WTC11 (cell line): ENCODE measurements around the gene SCNN1B. TPM values are rescaled to one million over a fixed set of nuclear protein-coding genes. Genes with fewer than 3 reads are reported as not detected.

Experiments
- ATAC-seq: fragments of 200-7000 bp; cut with Tn5 transposase; 2 replicates; pipeline ENCODE4 v1.10.0; 2021; ENCODE audit warnings: mild to moderate bottlenecking, moderate library complexity
- CTCF ChIA-PET: fragments of 300-600 bp; sonication (Branson Sonifier 250); formaldehyde crosslinking; loops from one replicate; lab custom pipeline; 2021; ENCODE audit warnings: antibody characterized with exemption; lab: Charles Lee
- POLR2A ChIA-PET: fragments of 350-600 bp; sonication (Branson Sonifier 250); formaldehyde crosslinking; loops from one replicate; lab custom pipeline; 2021; ENCODE audit warnings: antibody characterized with exemption; lab: Charles Lee
- DNase-seq: peaks from one replicate; pipeline ENCODE4 v3.0.0; 2021; ENCODE audit warnings: low spot score
- H3K27ac Mint-ChIP-seq: 2 replicates; pipeline ENCODE4 v1.8.0; 2021; ENCODE audit warnings: mixed read lengths
- H3K27me3 Mint-ChIP-seq: 2 replicates; pipeline ENCODE4 v1.8.0; 2021; ENCODE audit warnings: low read depth, mild to moderate bottlenecking, moderate library complexity, mixed read lengths
- H3K36me3 Mint-ChIP-seq: 2 replicates; pipeline ENCODE4 v1.8.0; 2021; ENCODE audit warnings: mixed read lengths
- H3K4me1 Mint-ChIP-seq: 2 replicates; pipeline ENCODE4 v1.8.0; 2022; ENCODE audit warnings: mixed read lengths
- H3K4me3 Mint-ChIP-seq: 2 replicates; pipeline ENCODE4 v1.8.0; 2021; ENCODE audit warnings: mild to moderate bottlenecking, moderate library complexity, mixed read lengths
- H3K9me3 Mint-ChIP-seq: 2 replicates; pipeline ENCODE4 v1.8.0; 2021; ENCODE audit warnings: mixed read lengths
- JUN ChIP-seq: sonication (generic); formaldehyde crosslinking; IDR thresholded peaks from 2 replicates; pipeline ENCODE4 v1.8.0; 2023; ENCODE audit warnings: mild to moderate bottlenecking, missing genetic modification reagents
- MXD4 ChIP-seq: fragments of 250-450 bp; sonication (Bioruptor Pico); IDR thresholded peaks from 2 replicates; pipeline ENCODE4 v1.8.0; 2021; ENCODE audit warnings: mild to moderate bottlenecking, moderate library complexity, borderline replicate concordance
- NFE2L1 ChIP-seq: sonication (generic); formaldehyde crosslinking; IDR thresholded peaks from 2 replicates; pipeline ENCODE4 v1.8.1; 2023; ENCODE audit warnings: missing genetic modification reagents
- NR3C1 ChIP-seq: sonication (generic); formaldehyde crosslinking; conservative IDR thresholded peaks from 2 replicates; pipeline ENCODE4 v1.8.1; 2023; ENCODE audit warnings: low read depth, mild to moderate bottlenecking, missing genetic modification reagents
- ZNF219 ChIP-seq: sonication (generic); formaldehyde crosslinking; IDR thresholded peaks from 2 replicates; pipeline ENCODE4 v1.8.0; 2023; ENCODE audit warnings: missing genetic modification reagents, mild to moderate bottlenecking, borderline replicate concordance
- ZNF671 ChIP-seq: fragments of 250-450 bp; sonication (Bioruptor Pico); IDR thresholded peaks from 2 replicates; pipeline ENCODE4 v1.8.0; 2021; ENCODE audit warnings: mild to moderate bottlenecking
- total RNA-seq: library from RNA; stranded (reverse); gene quantifications from 3 replicates; pipeline ENCODE4 v1.2.3, GENCODE V29; 2021
- TF ChIP-seq, protein P1 (sequence below): sonication (generic); formaldehyde crosslinking; IDR thresholded peaks from 2 replicates; pipeline ENCODE4 v1.8.1; 2023; ENCODE audit warnings: mild to moderate bottlenecking, missing genetic modification reagents, borderline replicate concordance
- TF ChIP-seq, protein P2 (sequence below): sonication (generic); formaldehyde crosslinking; IDR thresholded peaks from 2 replicates; pipeline ENCODE4 v1.8.1; 2023; ENCODE audit warnings: mild to moderate bottlenecking, missing genetic modification reagents, moderate library complexity
- TF ChIP-seq, protein P3 (sequence below): sonication (generic); formaldehyde crosslinking; IDR thresholded peaks from 2 replicates; pipeline ENCODE4 v1.8.1; 2022; ENCODE audit warnings: low read depth, mild to moderate bottlenecking, moderate library complexity, missing genetic modification reagents, borderline replicate concordance
- TF ChIP-seq, protein P4 (sequence below): sonication (generic); formaldehyde crosslinking; IDR thresholded peaks from 2 replicates; pipeline ENCODE4 v1.8.0; 2022; ENCODE audit warnings: missing genetic modification reagents
- TF ChIP-seq, protein P5 (sequence below): sonication (generic); formaldehyde crosslinking; IDR thresholded peaks from 2 replicates; pipeline ENCODE4 v1.8.1; 2022; ENCODE audit warnings: mild to moderate bottlenecking, missing genetic modification reagents, moderate library complexity, borderline replicate concordance
- TF ChIP-seq, protein P6 (sequence below): fragments of 250-450 bp; sonication (Bioruptor Pico); IDR thresholded peaks from 2 replicates; pipeline ENCODE4 v1.9.0; 2021; ENCODE audit warnings: mild to moderate bottlenecking
- TF ChIP-seq, protein P7 (sequence below): sonication (generic); formaldehyde crosslinking; IDR thresholded peaks from 2 replicates; pipeline ENCODE4 v1.8.1; 2023; ENCODE audit warnings: mild to moderate bottlenecking, missing genetic modification reagents
- TF ChIP-seq, protein P8 (sequence below): fragments of 250-450 bp; sonication (Bioruptor Pico); IDR thresholded peaks from 2 replicates; pipeline ENCODE4 v2.1.2; 2022; ENCODE audit warnings: mild to moderate bottlenecking, moderate library complexity

SCNN1B gene
- total RNA-seq, 1 experiment from 2014 or later: 4.8 TPM

DNA sequence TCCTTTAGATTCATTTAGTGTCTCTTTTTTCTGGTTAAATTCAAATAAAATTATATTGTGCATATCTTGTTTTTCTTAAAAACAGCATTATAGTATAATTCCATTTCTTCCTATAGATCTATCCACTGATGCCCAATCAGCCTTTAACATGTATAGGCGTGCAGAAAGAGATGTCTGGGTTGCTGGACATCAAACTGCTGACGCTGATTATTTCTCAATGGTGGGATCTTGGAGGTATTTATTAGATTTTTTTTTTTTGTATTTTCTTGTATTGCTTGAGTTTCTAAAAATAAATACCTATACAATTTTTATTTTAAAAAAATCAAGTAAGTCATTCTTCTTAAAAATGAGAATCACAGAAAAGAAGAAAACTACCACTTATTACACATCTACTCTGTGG is 100.0 kb downstream of the SCNN1B start (continued):
- TF ChIP-seq, protein P1, sequence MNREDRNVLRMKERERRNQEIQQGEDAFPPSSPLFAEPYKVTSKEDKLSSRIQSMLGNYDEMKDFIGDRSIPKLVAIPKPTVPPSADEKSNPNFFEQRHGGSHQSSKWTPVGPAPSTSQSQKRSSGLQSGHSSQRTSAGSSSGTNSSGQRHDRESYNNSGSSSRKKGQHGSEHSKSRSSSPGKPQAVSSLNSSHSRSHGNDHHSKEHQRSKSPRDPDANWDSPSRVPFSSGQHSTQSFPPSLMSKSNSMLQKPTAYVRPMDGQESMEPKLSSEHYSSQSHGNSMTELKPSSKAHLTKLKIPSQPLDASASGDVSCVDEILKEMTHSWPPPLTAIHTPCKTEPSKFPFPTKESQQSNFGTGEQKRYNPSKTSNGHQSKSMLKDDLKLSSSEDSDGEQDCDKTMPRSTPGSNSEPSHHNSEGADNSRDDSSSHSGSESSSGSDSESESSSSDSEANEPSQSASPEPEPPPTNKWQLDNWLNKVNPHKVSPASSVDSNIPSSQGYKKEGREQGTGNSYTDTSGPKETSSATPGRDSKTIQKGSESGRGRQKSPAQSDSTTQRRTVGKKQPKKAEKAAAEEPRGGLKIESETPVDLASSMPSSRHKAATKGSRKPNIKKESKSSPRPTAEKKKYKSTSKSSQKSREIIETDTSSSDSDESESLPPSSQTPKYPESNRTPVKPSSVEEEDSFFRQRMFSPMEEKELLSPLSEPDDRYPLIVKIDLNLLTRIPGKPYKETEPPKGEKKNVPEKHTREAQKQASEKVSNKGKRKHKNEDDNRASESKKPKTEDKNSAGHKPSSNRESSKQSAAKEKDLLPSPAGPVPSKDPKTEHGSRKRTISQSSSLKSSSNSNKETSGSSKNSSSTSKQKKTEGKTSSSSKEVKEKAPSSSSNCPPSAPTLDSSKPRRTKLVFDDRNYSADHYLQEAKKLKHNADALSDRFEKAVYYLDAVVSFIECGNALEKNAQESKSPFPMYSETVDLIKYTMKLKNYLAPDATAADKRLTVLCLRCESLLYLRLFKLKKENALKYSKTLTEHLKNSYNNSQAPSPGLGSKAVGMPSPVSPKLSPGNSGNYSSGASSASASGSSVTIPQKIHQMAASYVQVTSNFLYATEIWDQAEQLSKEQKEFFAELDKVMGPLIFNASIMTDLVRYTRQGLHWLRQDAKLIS: no peak
- TF ChIP-seq, protein P2, sequence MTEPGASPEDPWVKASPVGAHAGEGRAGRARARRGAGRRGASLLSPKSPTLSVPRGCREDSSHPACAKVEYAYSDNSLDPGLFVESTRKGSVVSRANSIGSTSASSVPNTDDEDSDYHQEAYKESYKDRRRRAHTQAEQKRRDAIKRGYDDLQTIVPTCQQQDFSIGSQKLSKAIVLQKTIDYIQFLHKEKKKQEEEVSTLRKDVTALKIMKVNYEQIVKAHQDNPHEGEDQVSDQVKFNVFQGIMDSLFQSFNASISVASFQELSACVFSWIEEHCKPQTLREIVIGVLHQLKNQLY (CRISPR knock-in tag): no peak
- TF ChIP-seq, protein P3, sequence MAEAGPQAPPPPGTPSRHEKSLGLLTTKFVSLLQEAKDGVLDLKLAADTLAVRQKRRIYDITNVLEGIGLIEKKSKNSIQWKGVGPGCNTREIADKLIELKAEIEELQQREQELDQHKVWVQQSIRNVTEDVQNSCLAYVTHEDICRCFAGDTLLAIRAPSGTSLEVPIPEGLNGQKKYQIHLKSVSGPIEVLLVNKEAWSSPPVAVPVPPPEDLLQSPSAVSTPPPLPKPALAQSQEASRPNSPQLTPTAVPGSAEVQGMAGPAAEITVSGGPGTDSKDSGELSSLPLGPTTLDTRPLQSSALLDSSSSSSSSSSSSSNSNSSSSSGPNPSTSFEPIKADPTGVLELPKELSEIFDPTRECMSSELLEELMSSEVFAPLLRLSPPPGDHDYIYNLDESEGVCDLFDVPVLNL (CRISPR knock-in tag): no peak
- no peak for TF ChIP-seq ZNF219 (CRISPR knock-in tag)

DNA sequence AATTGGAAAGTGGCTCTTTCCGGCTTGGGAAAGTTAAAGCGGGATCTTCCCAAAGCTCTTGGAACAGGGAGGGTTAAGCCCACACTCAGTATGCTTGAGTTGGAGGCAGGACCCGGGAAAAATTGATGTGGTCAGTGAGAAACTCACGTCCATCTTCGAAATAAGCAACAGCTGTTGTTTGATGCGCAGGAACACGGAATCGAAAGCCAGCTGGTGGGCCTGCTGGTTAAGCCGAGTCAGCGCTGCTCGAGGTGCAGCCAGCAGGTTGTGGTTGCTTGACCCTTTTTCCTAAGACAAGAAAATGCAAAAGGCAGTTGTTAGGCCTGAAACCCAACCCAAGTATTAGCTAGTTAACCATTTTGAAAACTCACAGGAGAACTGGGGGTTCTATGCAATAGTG is 101.4 kb downstream of the SCNN1B start:
- POLR2A ChIA-PET: no interaction called here
- Mint-ChIP-seq H3K36me3 (peaks cover 37% of the 10 kb centered on the region), H3K4me1 (peaks cover 33% of the 10 kb centered on the region), H3K27me3 (no peaks in the 10 kb centered on the region), H3K9me3 (no peaks in the 10 kb centered on the region), H3K27ac (no peak overlapping the region), H3K4me3 (no peak overlapping the region)
- DNase-seq (no peak), ATAC-seq (no peak)
- CTCF ChIA-PET: interaction anchor here (2.7 kb wide), 1 partner anchor 32 kb away, joined by 11 read pairs; no protein-coding TSS in a partner anchor
- TF ChIP-seq, protein P4, sequence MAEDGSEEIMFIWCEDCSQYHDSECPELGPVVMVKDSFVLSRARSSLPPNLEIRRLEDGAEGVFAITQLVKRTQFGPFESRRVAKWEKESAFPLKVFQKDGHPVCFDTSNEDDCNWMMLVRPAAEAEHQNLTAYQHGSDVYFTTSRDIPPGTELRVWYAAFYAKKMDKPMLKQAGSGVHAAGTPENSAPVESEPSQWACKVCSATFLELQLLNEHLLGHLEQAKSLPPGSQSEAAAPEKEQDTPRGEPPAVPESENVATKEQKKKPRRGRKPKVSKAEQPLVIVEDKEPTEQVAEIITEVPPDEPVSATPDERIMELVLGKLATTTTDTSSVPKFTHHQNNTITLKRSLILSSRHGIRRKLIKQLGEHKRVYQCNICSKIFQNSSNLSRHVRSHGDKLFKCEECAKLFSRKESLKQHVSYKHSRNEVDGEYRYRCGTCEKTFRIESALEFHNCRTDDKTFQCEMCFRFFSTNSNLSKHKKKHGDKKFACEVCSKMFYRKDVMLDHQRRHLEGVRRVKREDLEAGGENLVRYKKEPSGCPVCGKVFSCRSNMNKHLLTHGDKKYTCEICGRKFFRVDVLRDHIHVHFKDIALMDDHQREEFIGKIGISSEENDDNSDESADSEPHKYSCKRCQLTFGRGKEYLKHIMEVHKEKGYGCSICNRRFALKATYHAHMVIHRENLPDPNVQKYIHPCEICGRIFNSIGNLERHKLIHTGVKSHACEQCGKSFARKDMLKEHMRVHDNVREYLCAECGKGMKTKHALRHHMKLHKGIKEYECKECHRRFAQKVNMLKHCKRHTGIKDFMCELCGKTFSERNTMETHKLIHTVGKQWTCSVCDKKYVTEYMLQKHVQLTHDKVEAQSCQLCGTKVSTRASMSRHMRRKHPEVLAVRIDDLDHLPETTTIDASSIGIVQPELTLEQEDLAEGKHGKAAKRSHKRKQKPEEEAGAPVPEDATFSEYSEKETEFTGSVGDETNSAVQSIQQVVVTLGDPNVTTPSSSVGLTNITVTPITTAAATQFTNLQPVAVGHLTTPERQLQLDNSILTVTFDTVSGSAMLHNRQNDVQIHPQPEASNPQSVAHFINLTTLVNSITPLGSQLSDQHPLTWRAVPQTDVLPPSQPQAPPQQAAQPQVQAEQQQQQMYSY (CRISPR knock-in tag): no peak
- TF ChIP-seq, protein P5, sequence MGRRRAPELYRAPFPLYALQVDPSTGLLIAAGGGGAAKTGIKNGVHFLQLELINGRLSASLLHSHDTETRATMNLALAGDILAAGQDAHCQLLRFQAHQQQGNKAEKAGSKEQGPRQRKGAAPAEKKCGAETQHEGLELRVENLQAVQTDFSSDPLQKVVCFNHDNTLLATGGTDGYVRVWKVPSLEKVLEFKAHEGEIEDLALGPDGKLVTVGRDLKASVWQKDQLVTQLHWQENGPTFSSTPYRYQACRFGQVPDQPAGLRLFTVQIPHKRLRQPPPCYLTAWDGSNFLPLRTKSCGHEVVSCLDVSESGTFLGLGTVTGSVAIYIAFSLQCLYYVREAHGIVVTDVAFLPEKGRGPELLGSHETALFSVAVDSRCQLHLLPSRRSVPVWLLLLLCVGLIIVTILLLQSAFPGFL (CRISPR knock-in tag): no peak
- TF ChIP-seq, protein P3 (CRISPR knock-in tag): no peak
- TF ChIP-seq NFE2L1 (CRISPR knock-in tag): no peak
- TF ChIP-seq JUN: no peak
- no peak for TF ChIP-seq NR3C1
- TF ChIP-seq MXD4: no peak
- TF ChIP-seq ZNF671: no peak
- TF ChIP-seq, protein P6, sequence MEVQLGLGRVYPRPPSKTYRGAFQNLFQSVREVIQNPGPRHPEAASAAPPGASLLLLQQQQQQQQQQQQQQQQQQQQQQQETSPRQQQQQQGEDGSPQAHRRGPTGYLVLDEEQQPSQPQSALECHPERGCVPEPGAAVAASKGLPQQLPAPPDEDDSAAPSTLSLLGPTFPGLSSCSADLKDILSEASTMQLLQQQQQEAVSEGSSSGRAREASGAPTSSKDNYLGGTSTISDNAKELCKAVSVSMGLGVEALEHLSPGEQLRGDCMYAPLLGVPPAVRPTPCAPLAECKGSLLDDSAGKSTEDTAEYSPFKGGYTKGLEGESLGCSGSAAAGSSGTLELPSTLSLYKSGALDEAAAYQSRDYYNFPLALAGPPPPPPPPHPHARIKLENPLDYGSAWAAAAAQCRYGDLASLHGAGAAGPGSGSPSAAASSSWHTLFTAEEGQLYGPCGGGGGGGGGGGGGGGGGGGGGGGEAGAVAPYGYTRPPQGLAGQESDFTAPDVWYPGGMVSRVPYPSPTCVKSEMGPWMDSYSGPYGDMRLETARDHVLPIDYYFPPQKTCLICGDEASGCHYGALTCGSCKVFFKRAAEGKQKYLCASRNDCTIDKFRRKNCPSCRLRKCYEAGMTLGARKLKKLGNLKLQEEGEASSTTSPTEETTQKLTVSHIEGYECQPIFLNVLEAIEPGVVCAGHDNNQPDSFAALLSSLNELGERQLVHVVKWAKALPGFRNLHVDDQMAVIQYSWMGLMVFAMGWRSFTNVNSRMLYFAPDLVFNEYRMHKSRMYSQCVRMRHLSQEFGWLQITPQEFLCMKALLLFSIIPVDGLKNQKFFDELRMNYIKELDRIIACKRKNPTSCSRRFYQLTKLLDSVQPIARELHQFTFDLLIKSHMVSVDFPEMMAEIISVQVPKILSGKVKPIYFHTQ (CRISPR knock-in tag): no peak
- TF ChIP-seq, protein P7, sequence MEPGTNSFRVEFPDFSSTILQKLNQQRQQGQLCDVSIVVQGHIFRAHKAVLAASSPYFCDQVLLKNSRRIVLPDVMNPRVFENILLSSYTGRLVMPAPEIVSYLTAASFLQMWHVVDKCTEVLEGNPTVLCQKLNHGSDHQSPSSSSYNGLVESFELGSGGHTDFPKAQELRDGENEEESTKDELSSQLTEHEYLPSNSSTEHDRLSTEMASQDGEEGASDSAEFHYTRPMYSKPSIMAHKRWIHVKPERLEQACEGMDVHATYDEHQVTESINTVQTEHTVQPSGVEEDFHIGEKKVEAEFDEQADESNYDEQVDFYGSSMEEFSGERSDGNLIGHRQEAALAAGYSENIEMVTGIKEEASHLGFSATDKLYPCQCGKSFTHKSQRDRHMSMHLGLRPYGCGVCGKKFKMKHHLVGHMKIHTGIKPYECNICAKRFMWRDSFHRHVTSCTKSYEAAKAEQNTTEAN (CRISPR knock-in tag): no peak
- TF ChIP-seq, protein P8, sequence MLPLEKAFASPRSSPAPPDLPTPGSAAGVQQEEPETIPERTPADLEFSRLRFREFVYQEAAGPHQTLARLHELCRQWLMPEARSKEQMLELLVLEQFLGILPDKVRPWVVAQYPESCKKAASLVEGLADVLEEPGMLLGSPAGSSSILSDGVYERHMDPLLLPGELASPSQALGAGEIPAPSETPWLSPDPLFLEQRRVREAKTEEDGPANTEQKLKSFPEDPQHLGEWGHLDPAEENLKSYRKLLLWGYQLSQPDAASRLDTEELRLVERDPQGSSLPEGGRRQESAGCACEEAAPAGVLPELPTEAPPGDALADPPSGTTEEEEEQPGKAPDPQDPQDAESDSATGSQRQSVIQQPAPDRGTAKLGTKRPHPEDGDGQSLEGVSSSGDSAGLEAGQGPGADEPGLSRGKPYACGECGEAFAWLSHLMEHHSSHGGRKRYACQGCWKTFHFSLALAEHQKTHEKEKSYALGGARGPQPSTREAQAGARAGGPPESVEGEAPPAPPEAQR: no peak
